ENCODE results near the gene SPINK4.

SPINK4 gene

GRCh38 chr9:33246269-33246860 is 6.4 kb downstream of the SPINK4 start:
- in situ Hi-C loops (cut with MboI; ENCODE audit: low pct_unique_long_range_greater_than_20kb, low sequenced_read_pairs, unreplicated experiment), result no loop called here
- TF ChIP-seq CTCF (IDR thresholded peaks at IDR 0.05; ENCODE audit: extremely low read depth, insufficient read depth, missing control alignments), result no peak
- no peak for DNase-seq (ENCODE audit: low spot score)

GRCh38 chr9:33248606-33249005 is 8.6 kb downstream of the SPINK4 start:
- in situ Hi-C loops (cut with MboI; ENCODE audit: low pct_unique_long_range_greater_than_20kb, low sequenced_read_pairs, unreplicated experiment), result no loop called here
- no peak for DNase-seq (ENCODE audit: low spot score)
- TF ChIP-seq CTCF (IDR thresholded peaks at IDR 0.05; ENCODE audit: extremely low read depth, insufficient read depth, missing control alignments), result no peak

- no peak for DNase-seq (ENCODE audit: low spot score)
- in situ Hi-C loops (cut with MboI; ENCODE audit: low pct_unique_long_range_greater_than_20kb, low sequenced_read_pairs, unreplicated experiment), result no loop called here
- TF ChIP-seq CTCF (IDR thresholded peaks at IDR 0.05; ENCODE audit: extremely low read depth, insufficient read depth, missing control alignments), result no peak
Observed at GRCh38 chr9:33249087-33249658, 9.2 kb downstream of the SPINK4 start.

GRCh38 chr9:33249983-33250382 is 10.0 kb downstream of the SPINK4 start:
- no peak for DNase-seq (ENCODE audit: low spot score)
- no peak for TF ChIP-seq CTCF (IDR thresholded peaks at IDR 0.05; ENCODE audit: extremely low read depth, insufficient read depth, missing control alignments)
- in situ Hi-C loops (cut with MboI; ENCODE audit: low pct_unique_long_range_greater_than_20kb, low sequenced_read_pairs, unreplicated experiment), result no loop called here

- TF ChIP-seq CTCF (IDR thresholded peaks at IDR 0.05; ENCODE audit: extremely low read depth, insufficient read depth, missing control alignments), result no peak
- in situ Hi-C loops (cut with MboI; ENCODE audit: low pct_unique_long_range_greater_than_20kb, low sequenced_read_pairs, unreplicated experiment), result no loop called here
- DNase-seq (ENCODE audit: low spot score), result no peak
Observed at GRCh38 chr9:33250458-33250995, 10.6 kb downstream of the SPINK4 start.

- in situ Hi-C loops (cut with MboI; ENCODE audit: low pct_unique_long_range_greater_than_20kb, low sequenced_read_pairs, unreplicated experiment), result no loop called here
- no peak for DNase-seq (ENCODE audit: low spot score)
- TF ChIP-seq CTCF (IDR thresholded peaks at IDR 0.05; ENCODE audit: extremely low read depth, insufficient read depth, missing control alignments), result no peak
Observed at GRCh38 chr9:33254211-33254610, 14.2 kb downstream of the SPINK4 start.

Data from GM13977 (cell line).